Cardiac septum (tissue), 1 donor: ENCODE data around the gene ATP5F1E. TPM values are rescaled to one million over a fixed set of nuclear protein-coding genes. Genes with fewer than 3 reads are reported as not detected.
"Not testable (repeated sequence)": the region's sequence is repeated elsewhere in the genome, so short reads cannot be mapped to it uniquely, and the experiment has no call there.

Experiments used
- DNase-seq: peaks from one replicate; pipeline ENCODE4 v3.0.0-alpha.2; 2020; ENCODE audit warnings: low spot score
- intact Hi-C: fragments of 100-400 bp; cut with DNase I; formaldehyde crosslinking; loops from one replicate; pipeline ENCODE4 v1.14.0; 2022
- total RNA-seq: library from RNA; stranded (reverse); fragmentation: NEBNext Ultra II Directional; extraction: Animal tissue kit (Norgen Biotek cat#: 25700); gene quantifications from one replicate; pipeline ENCODE4 v1.2.1, GENCODE V29; 2021
- donor health status: DM: no; HTN: no; CAD: no.

The ATP5F1E gene
- total RNA-seq, 1 donor from 2014 or later = 123 TPM

DNA sequence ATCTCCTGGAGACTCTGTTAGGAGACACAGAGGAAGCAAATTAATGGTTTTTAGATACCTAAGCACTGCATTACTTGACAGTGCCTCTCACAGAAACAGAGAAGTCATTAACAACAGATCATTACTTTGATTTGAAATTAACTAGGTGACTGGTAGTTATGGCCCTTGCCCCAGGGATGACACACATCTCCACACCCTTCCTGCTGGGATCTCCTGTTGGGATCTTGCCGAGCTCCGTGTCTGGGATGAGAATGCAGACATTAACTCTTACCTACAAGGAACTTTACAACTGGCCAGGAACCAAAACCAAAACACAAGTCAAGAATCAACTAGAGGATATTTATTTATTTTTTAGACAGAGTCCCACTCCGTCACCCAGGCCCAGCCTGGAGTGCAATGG, 12.7 kb upstream of the ATP5F1E start:
- intact Hi-C loops = no loop called here
- DNase-seq = no peak

- intact Hi-C loops = no loop called here
- DNase-seq = no peak
Observed at GRCh38 chr20:59044295-59044694, 12.2 kb upstream of the ATP5F1E start.

DNA sequence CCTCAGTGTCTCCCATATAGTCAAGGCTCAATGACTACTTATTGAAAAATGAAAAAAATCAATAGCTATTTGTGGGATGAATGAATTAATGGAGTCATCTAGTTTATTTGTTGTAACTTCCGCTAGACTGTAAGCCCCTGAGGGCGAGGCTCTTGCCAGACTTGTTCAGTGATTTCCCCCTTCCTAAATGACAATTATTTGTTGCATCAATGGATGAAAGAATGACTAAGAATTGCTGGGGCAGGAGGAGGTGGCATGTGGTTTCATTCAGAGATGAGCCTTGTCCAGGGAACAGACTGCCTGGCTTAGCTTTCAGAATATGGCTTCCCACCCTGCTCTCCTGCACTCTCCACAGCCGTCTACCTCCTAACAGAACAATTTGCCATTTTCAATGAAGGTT, 11.6 kb upstream of the ATP5F1E start:
- no peak for DNase-seq
- intact Hi-C loops = loop anchor here (2.0 kb wide), 1 partner anchor 153 kb away; no protein-coding TSS in a partner anchor

GRCh38 chr20:59042796-59043631, 10.9 kb upstream of the ATP5F1E start:
- intact Hi-C loops = loop anchor here (1.0 to 2.0 kb wide), 2 partner anchors 11 to 152 kb away; partner anchors contain the start of gene ATP5F1E

DNA sequence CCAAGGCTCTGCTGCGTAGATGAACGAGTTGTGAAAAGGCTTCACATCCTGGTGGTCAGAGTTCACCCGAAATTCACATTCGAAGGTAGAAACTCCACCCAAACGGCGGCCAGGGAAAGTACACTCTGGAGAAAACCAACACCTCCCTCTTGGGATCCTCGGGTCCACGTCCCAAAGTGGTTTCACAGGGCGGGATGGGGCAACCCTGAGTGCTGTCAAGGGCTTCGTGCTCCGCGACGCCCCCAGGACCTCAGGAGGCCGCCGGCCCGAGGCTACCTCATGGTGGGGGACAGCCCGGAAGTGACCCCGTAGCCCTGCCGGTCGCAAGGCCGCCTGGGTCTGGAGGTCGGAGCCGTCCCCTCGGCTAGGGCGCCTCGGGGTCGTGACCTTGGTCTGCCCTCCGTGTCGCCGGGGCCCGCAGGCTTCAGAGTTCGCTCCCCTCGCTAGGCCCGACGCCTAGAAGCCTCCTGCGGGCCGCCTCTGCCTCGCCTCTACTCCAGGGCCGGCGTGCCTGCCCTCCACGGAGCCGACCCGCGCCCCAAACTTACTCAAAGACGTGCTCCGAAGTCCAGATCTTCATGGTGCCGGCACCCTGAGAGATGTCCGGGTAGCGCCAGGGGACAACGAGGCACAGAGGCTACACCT, 10.1 kb upstream of the ATP5F1E start, which contains the start of gene PRELID3B:
Gene PRELID3B (minus strand): TSS at position 636 of the 645 bp plus-strand sequence. CDS start 56 bp downstream, at position 580.
- intact Hi-C loops = loop anchor here (1.0 to 2.0 kb wide), 2 partner anchors 10 to 151 kb away; partner anchors contain the start of gene ATP5F1E
- DNase-seq = no peak

More at GRCh38 chr20:59042796-59043631, 10.9 kb upstream of the ATP5F1E start:
- DNase-seq = peak; percentile 97

DNA sequence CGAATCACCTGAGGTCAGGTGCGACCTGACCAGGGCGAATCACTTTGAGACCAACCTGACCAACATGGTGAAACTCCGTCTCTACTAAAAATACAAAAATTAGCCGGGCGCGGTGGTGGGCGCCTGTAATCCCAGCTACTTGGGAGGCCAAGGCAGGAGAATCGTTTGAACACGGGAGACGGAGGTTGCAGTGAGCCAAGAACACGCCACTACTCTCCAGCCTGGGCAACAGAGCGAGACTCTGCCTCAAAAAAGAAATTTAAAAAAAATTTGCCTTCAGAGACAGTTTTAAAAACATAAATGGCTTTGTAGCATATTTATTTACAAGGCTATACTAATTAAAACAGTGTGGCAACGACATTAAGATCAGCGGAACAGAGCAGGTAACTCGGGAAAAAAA, 9.4 kb upstream of the ATP5F1E start:
- DNase-seq, intact Hi-C loops: not testable (repeated sequence)

DNA sequence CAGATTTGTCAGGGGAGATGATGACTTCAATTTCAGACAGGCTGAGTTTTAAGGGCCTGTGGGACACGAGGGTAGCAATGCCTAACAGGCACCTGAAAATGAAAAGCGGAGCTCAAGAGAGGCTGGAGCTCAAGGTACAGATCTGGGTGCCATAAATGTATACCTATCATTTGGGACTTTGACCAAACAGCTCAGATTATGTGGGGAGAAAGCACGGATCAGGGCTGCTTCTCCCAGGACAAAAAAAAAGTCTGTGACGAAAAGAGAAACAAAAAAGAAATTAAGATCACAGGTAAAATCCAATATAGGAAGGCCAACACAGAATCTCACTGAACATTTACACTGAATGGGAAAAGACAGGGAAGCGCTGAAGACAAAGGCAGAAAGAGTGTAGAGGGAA, 8.5 kb upstream of the ATP5F1E start:
- intact Hi-C loops = no loop called here
- DNase-seq = no peak

GRCh38 chr20:59039233-59039632, 7.1 kb upstream of the ATP5F1E start:
- no peak for DNase-seq
- intact Hi-C loops = no loop called here

DNA sequence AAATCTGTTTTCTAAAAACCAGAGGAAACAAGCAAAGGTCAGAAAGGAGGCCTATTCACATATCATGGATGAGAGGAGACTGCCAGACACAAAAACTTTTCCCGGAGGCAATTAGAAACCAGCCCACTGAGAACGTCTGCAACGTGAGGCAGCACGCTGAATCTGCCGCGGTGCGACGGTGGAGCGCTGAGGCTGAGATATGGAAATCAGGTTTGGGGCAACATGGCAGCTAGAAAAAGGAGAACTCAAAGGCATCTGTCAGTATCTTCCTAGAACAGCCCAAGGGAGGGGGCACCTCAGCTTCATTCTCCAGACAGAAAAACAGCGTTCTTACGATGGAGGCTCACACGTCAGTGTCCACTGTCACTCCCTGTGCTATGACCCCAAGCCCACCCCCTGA, 5.3 kb upstream of the ATP5F1E start:
- intact Hi-C loops = no loop called here
- DNase-seq = no peak

- intact Hi-C loops = no loop called here
- no peak for DNase-seq
Observed at GRCh38 chr20:59035381-59035780, 3.2 kb upstream of the ATP5F1E start.

- DNase-seq = no peak
- intact Hi-C loops = loop anchor here (5.0 kb wide), 1 partner anchor 51 kb away; the partner anchor contains the start of gene NELFCD
Observed at GRCh38 chr20:59033616-59034165, 1.6 kb upstream of the ATP5F1E start.

GRCh38 chr20:59033093-59033492, 958 bp upstream of the ATP5F1E start:
- intact Hi-C loops = loop anchor here (5.0 kb wide), 1 partner anchor 51 kb away; the partner anchor contains the start of gene NELFCD
- no peak for DNase-seq

GRCh38 chr20:59032713-59033059, 551 bp upstream of the ATP5F1E start:
- intact Hi-C loops = loop anchor here (1.0 to 5.0 kb wide), 2 partner anchors 10 to 50 kb away; partner anchors contain the start of genes NELFCD and PRELID3B
- no peak for DNase-seq

DNA sequence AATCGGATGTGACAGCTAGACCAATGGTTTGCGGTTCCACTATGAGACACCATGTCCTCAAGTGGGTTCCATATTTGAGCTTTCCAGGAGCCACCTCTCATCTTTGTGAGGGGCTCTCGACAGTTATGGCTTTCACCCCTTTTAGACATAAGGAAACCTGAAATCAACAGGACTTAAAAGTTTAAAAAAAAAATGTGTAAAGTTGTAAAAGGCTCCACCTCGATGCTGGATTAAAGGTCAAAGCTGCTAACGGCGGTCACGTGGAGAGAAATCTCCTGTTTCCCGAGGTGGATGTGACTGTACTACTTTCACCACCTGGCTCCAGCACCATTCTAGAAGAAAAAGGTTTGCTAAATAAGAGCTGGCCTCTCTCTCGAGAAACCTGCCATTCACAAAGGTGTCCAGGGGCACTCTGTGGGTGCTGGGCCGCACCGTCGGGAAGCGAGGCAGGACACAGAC, 542 bp downstream of the ATP5F1E start:
- intact Hi-C loops = loop anchor here (1.0 to 5.0 kb wide), 2 partner anchors 11 to 49 kb away; partner anchors contain the start of genes NELFCD and PRELID3B
- no peak for DNase-seq

- intact Hi-C loops = loop anchor here (5.0 kb wide), 1 partner anchor 49 kb away; the partner anchor contains the start of gene NELFCD
- DNase-seq = no peak
Observed at GRCh38 chr20:59030911-59031563, 1.1 kb downstream of the ATP5F1E start.

GRCh38 chr20:59028812-59029211, 3.3 kb downstream of the ATP5F1E start:
- DNase-seq = no peak
- intact Hi-C loops = no loop called here

DNA sequence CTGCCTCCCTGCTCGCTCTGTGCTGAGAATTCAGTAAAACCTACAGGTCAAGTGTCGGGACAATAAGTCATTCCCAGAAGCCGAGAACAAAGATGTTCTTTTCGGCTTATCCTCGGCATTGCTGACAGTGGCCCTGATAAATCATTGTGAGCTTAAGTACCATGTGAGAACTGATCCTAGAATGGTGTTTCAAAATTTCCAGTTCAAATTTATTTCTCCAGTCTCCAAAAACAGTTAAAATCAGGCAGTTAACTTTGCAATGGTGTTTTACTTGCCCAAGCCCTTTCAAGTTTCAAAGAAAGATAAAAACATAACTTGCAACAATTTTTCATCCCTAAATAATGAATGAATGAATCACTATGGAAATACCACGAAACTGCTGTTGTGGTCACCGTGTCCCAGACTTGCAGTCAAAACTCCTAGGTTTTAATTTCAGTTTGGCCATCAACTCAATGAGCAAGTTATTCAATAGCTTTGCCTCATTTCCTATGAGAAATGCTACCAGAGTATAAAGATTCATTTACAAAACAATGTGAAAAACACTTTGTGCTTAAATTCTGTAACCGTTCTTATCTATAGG, 4.3 kb downstream of the ATP5F1E start:
- intact Hi-C loops = no loop called here
- no peak for DNase-seq

- no peak for DNase-seq
- intact Hi-C loops = no loop called here
Observed at GRCh38 chr20:59026904-59027740, 5.0 kb downstream of the ATP5F1E start.
